ENCODE results near the gene WDR49.

DNA sequence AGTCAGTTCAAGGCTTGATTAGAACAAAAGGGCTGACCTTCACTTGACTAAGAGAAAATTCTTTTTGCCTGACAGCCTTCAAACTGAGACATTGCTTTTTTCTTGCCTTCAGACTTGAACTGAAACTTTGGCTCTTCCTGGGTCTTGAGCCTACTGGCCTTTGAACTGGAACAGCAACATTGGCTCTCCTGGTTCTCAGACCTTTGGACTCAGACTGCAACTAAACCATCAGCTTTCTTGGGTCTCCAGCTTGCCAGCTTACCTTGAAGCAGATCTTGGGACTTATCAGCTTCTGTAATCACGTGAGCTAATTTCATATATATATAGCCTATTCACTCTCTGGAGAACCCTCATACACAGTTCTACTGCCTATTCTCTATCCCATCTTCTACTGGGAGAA lies 19.5 kb upstream of the WDR49 start:
- TF ChIP-seq, protein P1, sequence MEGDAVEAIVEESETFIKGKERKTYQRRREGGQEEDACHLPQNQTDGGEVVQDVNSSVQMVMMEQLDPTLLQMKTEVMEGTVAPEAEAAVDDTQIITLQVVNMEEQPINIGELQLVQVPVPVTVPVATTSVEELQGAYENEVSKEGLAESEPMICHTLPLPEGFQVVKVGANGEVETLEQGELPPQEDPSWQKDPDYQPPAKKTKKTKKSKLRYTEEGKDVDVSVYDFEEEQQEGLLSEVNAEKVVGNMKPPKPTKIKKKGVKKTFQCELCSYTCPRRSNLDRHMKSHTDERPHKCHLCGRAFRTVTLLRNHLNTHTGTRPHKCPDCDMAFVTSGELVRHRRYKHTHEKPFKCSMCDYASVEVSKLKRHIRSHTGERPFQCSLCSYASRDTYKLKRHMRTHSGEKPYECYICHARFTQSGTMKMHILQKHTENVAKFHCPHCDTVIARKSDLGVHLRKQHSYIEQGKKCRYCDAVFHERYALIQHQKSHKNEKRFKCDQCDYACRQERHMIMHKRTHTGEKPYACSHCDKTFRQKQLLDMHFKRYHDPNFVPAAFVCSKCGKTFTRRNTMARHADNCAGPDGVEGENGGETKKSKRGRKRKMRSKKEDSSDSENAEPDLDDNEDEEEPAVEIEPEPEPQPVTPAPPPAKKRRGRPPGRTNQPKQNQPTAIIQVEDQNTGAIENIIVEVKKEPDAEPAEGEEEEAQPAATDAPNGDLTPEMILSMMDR (IDR thresholded peaks at IDR 0.05) = no peak
- TF ChIP-seq POLR2A (IDR thresholded peaks at IDR 0.05) = no peak

Data from lower leg skin (tissue), 3 donors.